SHP77 treated with DMSO at 0.1 percent for 48 hours (cell line): ENCODE measurements around the gene ASH1L.
"Not testable (repeated sequence)": the region's sequence is repeated elsewhere in the genome, so short reads cannot be mapped to it uniquely, and the experiment has no call there.

Source experiments
- DNase-seq: peaks from one replicate; lab custom pipeline; 2025; lab: John Stamatoyannopoulos, UW

Gene ASH1L

GRCh38 chr1:155493595-155493994 lies 69.0 kb downstream of the ASH1L start:
- not testable (repeated sequence) for DNase-seq

GRCh38 chr1:155488419-155488818 lies 74.2 kb downstream of the ASH1L start:
- DNase-seq = not testable (repeated sequence)

- no peak for DNase-seq
Observed at GRCh38 chr1:155487541-155487940, 75.1 kb downstream of the ASH1L start.

GRCh38 chr1:155486952-155487351 lies 75.7 kb downstream of the ASH1L start:
- not testable (repeated sequence) for DNase-seq

GRCh38 chr1:155485945-155486344 lies 76.7 kb downstream of the ASH1L start:
- no peak for DNase-seq

- DNase-seq = no peak
Observed at GRCh38 chr1:155485222-155485621, 77.4 kb downstream of the ASH1L start.

GRCh38 chr1:155481741-155482241 lies 80.8 kb downstream of the ASH1L start:
- no peak for DNase-seq

- DNase-seq = no peak
Observed at GRCh38 chr1:155479205-155479604, 83.4 kb downstream of the ASH1L start.

GRCh38 chr1:155478270-155478852 lies 84.2 kb downstream of the ASH1L start:
- no peak for DNase-seq

GRCh38 chr1:155474146-155474545 lies 88.5 kb downstream of the ASH1L start:
- no peak for DNase-seq

GRCh38 chr1:155473151-155473821 lies 89.3 kb downstream of the ASH1L start:
- DNase-seq = no peak

- no peak for DNase-seq
Observed at GRCh38 chr1:155472491-155473083, 90.0 kb downstream of the ASH1L start.

- DNase-seq = no peak
Observed at GRCh38 chr1:155471891-155472290, 90.7 kb downstream of the ASH1L start.

- DNase-seq = no peak
Observed at GRCh38 chr1:155471026-155471425, 91.6 kb downstream of the ASH1L start.

- no peak for DNase-seq
Observed at GRCh38 chr1:155466996-155467395, 95.6 kb downstream of the ASH1L start.

- no peak for DNase-seq
Observed at GRCh38 chr1:155466617-155466972, 96.0 kb downstream of the ASH1L start.

- DNase-seq = no peak
Observed at GRCh38 chr1:155463865-155464650, 98.5 kb downstream of the ASH1L start.

GRCh38 chr1:155458111-155458510 lies 104.5 kb downstream of the ASH1L start:
- DNase-seq = no peak

- no peak for DNase-seq
Observed at GRCh38 chr1:155457266-155457665, 105.3 kb downstream of the ASH1L start.

- no peak for DNase-seq
Observed at GRCh38 chr1:155455588-155456195, 106.9 kb downstream of the ASH1L start.

- no peak for DNase-seq
Observed at GRCh38 chr1:155454096-155454495, 108.5 kb downstream of the ASH1L start.

GRCh38 chr1:155453141-155453540 lies 109.5 kb downstream of the ASH1L start:
- no peak for DNase-seq
